Caco-2 (cell line): ENCODE results near the gene VRK2. TPM values are rescaled to one million over a fixed set of nuclear protein-coding genes. Genes with fewer than 3 reads are reported as not detected.

ENCODE experiments used
- BruUV-seq: library from RNA; stranded (reverse); fragments of 400-500 nt; replicated peaks from 2 replicates; lab custom pipeline; 2021; lab: Mats Ljungman, UMichigan
- CTCF ChIA-PET: fragments of 300-600 bp; sonication (Branson Sonifier 250); formaldehyde crosslinking; loops from one replicate; lab custom pipeline; 2022; ENCODE audit warnings: antibody characterized with exemption; lab: Charles Lee
- POLR2A ChIA-PET: fragments of 300-600 bp; sonication (Branson Sonifier 250); formaldehyde crosslinking; loops from one replicate; lab custom pipeline; 2022; ENCODE audit warnings: antibody characterized with exemption; lab: Charles Lee
- DNase-seq, 2 experiments: peaks; one replicate each; pipeline versions ENCODE4 v3.0.0 to v3.0.0-alpha.2; 2020 to 2022
- H3K27me3 ChIP-seq: replicated peaks from 2 replicates; pipeline ENCODE4 v1.6.0; 2011; ENCODE audit warnings: low read length; ENCODE audit not compliant: control insufficient read depth, insufficient read depth
- H3K36me3 ChIP-seq: 2 replicates; pipeline ENCODE4 v1.5.1; 2011; ENCODE audit warnings: low read length; ENCODE audit not compliant: control insufficient read depth, insufficient read depth
- H3K4me1 ChIP-seq: fragments of 250-450 bp; sonication (Bioruptor Pico); 2 replicates; pipeline ENCODE4 v1.5.1; 2020; ENCODE audit warnings: mild to moderate bottlenecking
- H3K4me3 ChIP-seq: 2 replicates; pipeline ENCODE4 v1.5.1; 2011; ENCODE audit warnings: low read depth, mild to moderate bottlenecking, control low read depth, low read length
- H3K9me3 ChIP-seq: fragments of 250-450 bp; sonication (Bioruptor Pico); 2 replicates; pipeline ENCODE4 v1.5.1; 2020; ENCODE audit warnings: mild to moderate bottlenecking, moderate library complexity
- H3K27ac Mint-ChIP-seq: one replicate; pipeline ENCODE4 v1.8.0; 2022; ENCODE audit warnings: mixed read lengths; ENCODE audit not compliant: unreplicated experiment
- H3K27me3 Mint-ChIP-seq: one replicate; pipeline ENCODE4 v1.8.0; 2022; ENCODE audit warnings: mixed read lengths; ENCODE audit not compliant: insufficient read depth, unreplicated experiment
- H3K36me3 Mint-ChIP-seq: one replicate; pipeline ENCODE4 v1.8.0; 2022; ENCODE audit warnings: mild to moderate bottlenecking, mixed read lengths; ENCODE audit not compliant: insufficient read depth, unreplicated experiment
- H3K4me1 Mint-ChIP-seq: one replicate; pipeline ENCODE4 v1.8.0; 2022; ENCODE audit warnings: low read depth, mixed read lengths; ENCODE audit not compliant: unreplicated experiment
- H3K4me3 Mint-ChIP-seq: one replicate; pipeline ENCODE4 v1.8.0; 2022; ENCODE audit warnings: mild to moderate bottlenecking, moderate library complexity, mixed read lengths; ENCODE audit not compliant: unreplicated experiment
- H3K9me3 Mint-ChIP-seq: one replicate; pipeline ENCODE4 v1.8.0; 2022; ENCODE audit warnings: mixed read lengths; ENCODE audit not compliant: unreplicated experiment
- intact Hi-C: fragments of 100-400 bp; cut with micrococcal nuclease; formaldehyde crosslinking; loops from one replicate; pipeline ENCODE4 v1.10.0; 2022; ENCODE audit not compliant: unreplicated experiment
- total RNA-seq: library from RNA; stranded (reverse); gene quantifications from 2 replicates; pipeline ENCODE4 v1.2.3, GENCODE V29; 2022
- TF ChIP-seq, protein P1 (sequence below), 2 experiments: fragments of 200-600 bp in 1 of 2; IDR thresholded peaks; 1 replicate in 1 of 2; 2 replicates in 1 of 2; pipeline versions ENCODE4 v1.5.1 to v1.8.0; 2011 to 2022; ENCODE audit warnings: antibody characterized with exemption in 1 of 2, control low read depth in 1 of 2, inconsistent platforms in 1 of 2, low read depth in 1 of 2, low read length in 1 of 2, mild to moderate bottlenecking in 1 of 2, moderate library complexity in 1 of 2; ENCODE audit not compliant: insufficient read depth in 1 of 2, severe bottlenecking in 1 of 2, unreplicated experiment in 1 of 2

VRK2 gene
- total RNA-seq, 1 experiment from 2014 or later = 35.4 TPM

DNA sequence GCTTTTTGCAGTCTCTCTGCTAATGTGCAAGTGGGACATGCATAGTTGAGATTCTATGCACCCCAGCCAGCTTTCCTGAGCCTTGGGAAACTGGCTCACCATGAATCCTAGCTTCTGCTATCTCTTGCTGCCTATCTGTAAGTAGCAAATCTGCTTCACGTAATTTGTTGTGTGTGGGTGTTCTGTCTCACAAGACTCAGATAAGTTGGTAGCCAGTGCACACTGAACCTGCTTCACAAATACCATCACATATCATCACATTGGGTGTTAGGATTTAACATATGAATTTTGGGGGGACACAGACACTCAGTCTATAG, 13.9 kb upstream of the VRK2 start:
- BruUV-seq = no TSS peak
- H3K27ac Mint-ChIP-seq = no peak overlapping the region
- CTCF ChIA-PET = interaction anchor here (0.7 kb wide), 1 partner anchor 127 kb away, joined by 3 read pairs; no protein-coding TSS in a partner anchor

DNA sequence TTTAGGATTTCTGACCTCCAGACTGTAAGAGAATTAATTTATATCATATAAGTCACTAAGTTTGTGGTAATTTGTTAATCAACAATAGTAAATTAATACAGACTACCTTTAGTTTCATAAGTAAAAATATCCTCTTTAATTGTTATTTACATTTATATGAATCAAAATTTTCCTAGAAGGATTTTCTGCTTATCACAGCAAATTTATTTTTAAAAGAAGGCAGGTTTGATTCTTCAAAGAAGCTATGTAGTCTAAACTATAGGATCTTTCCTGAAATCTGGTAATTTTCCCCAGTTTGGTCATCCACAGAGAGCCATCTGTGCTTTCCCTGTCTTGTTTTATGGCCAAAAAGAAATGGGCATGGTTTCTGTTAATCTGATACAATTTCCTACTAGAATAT, 13.1 kb upstream of the VRK2 start:
- 0 out of 2 replicates have a peak, but pooled peaks cover 1% of the 10 kb centered on the region for H3K9me3 ChIP-seq
- Mint-ChIP-seq H3K4me3 (no peak overlapping the region), H3K27ac (no peak overlapping the region), H3K9me3 (no peaks in the 10 kb centered on the region), H3K36me3 (no peaks in the 10 kb centered on the region), H3K4me1 (no peaks in the 10 kb centered on the region), H3K27me3 (no peaks in the 10 kb centered on the region)
- H3K4me3 ChIP-seq = no peak overlapping the region
- no TSS peak for BruUV-seq
- no peaks in the 10 kb centered on the region for H3K4me1 ChIP-seq
- no peaks in the 10 kb centered on the region; the same call in 1 of the 2 replicates for H3K27me3 ChIP-seq
- no peaks in the 10 kb centered on the region for H3K36me3 ChIP-seq
- TF ChIP-seq, protein P1, sequence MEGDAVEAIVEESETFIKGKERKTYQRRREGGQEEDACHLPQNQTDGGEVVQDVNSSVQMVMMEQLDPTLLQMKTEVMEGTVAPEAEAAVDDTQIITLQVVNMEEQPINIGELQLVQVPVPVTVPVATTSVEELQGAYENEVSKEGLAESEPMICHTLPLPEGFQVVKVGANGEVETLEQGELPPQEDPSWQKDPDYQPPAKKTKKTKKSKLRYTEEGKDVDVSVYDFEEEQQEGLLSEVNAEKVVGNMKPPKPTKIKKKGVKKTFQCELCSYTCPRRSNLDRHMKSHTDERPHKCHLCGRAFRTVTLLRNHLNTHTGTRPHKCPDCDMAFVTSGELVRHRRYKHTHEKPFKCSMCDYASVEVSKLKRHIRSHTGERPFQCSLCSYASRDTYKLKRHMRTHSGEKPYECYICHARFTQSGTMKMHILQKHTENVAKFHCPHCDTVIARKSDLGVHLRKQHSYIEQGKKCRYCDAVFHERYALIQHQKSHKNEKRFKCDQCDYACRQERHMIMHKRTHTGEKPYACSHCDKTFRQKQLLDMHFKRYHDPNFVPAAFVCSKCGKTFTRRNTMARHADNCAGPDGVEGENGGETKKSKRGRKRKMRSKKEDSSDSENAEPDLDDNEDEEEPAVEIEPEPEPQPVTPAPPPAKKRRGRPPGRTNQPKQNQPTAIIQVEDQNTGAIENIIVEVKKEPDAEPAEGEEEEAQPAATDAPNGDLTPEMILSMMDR (IDR thresholded peaks at IDR 0.05; ENCODE audit: insufficient read depth in 1 of 2, low read depth in 1 of 2, low read length in 1 of 2, severe bottlenecking in 1 of 2, unreplicated experiment in 1 of 2) = no peak
- POLR2A ChIA-PET = no interaction called here
- DNase-seq = no peak
- intact Hi-C loops = no loop called here
- CTCF ChIA-PET = no interaction called here

More for the DNA sequence above, 13.9 kb upstream of the VRK2 start:
- H3K36me3 ChIP-seq = no peaks in the 10 kb centered on the region
- H3K4me1 Mint-ChIP-seq = no peaks in the 10 kb centered on the region
- no peak for DNase-seq
- H3K4me3 ChIP-seq = no peak overlapping the region
- no peaks in the 10 kb centered on the region for H3K36me3 Mint-ChIP-seq
- no peaks in the 10 kb centered on the region for H3K9me3 Mint-ChIP-seq
- POLR2A ChIA-PET = no interaction called here
- H3K27me3 Mint-ChIP-seq = no peaks in the 10 kb centered on the region
- intact Hi-C loops = no loop called here
- TF ChIP-seq, protein P1 (IDR thresholded peaks at IDR 0.05; ENCODE audit: insufficient read depth in 1 of 2, low read depth in 1 of 2, low read length in 1 of 2, severe bottlenecking in 1 of 2, unreplicated experiment in 1 of 2) = no peak
- no peak overlapping the region for H3K4me3 Mint-ChIP-seq
- H3K9me3 ChIP-seq = no peaks in the 10 kb centered on the region
- no peaks in the 10 kb centered on the region for H3K4me1 ChIP-seq
- no peaks in the 10 kb centered on the region; the same call in 1 of the 2 replicates for H3K27me3 ChIP-seq

DNA sequence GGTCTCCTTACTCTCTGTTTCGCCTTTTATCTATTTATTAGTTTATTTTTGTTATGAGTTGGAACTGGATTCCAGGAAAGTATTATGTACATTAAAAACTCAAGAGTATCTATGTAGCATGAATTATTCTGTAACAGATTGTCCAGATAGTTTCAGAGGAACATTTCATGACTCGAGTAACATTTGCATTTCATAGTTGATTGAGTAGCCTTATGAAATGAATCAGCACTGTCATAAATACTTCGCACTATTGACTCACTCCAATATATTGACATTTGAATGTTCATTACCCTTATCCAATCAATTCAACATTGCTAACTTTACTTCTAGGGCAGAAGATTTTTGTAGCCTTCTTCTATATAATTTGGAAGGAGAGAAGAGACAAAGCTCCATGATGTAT, 11.3 kb upstream of the VRK2 start:
- intact Hi-C loops = no loop called here
- Mint-ChIP-seq H3K4me3 (no peak overlapping the region), H3K4me1 (peaks cover 1% of the 10 kb centered on the region), H3K9me3 (no peaks in the 10 kb centered on the region), H3K27me3 (no peaks in the 10 kb centered on the region), H3K27ac (no peak overlapping the region), H3K36me3 (no peaks in the 10 kb centered on the region)
- ChIA-PET POLR2A (no interaction called here), CTCF (no interaction called here)
- Histone ChIP-seq H3K4me1 (no peaks in the 10 kb centered on the region), H3K4me3 (no peak overlapping the region), H3K9me3 (0 out of 2 replicates have a peak, but pooled peaks cover 6% of the 10 kb centered on the region), H3K36me3 (no peaks in the 10 kb centered on the region), H3K27me3 (no peaks in the 10 kb centered on the region; the same call in 1 of the 2 replicates)
- no TSS peak for BruUV-seq
- no peak for DNase-seq
- TF ChIP-seq, protein P1 (IDR thresholded peaks at IDR 0.05; ENCODE audit: insufficient read depth in 1 of 2, low read depth in 1 of 2, low read length in 1 of 2, severe bottlenecking in 1 of 2, unreplicated experiment in 1 of 2) = no peak
